Stimulated activated CD8-positive, alpha-beta memory T cell treated with anti-CD3 and anti-CD28 coated beads, Interleukin-12 subunit alpha, Interleukin-12 subunit beta, amount 100 ng/mL, for 1 hour (primary cell): ENCODE results near the gene TPPP.

Experiments
- DNase-seq: peaks from one replicate; pipeline ENCODE4 v3.0.0-alpha.2; 2020; ENCODE audit warnings: low read depth

TPPP gene

GRCh38 chr5:624118-624950 is 68.8 kb downstream of the TPPP start:
- no peak for DNase-seq

- DNase-seq: no peak
Measured at GRCh38 chr5:623531-623930, 69.6 kb downstream of the TPPP start.

GRCh38 chr5:622946-623522 is 70.1 kb downstream of the TPPP start:
- DNase-seq: no peak

- DNase-seq: no peak
Measured at GRCh38 chr5:622359-622758, 70.8 kb downstream of the TPPP start.

GRCh38 chr5:621341-621761 is 71.8 kb downstream of the TPPP start:
- DNase-seq: no peak

GRCh38 chr5:620586-621180 is 72.5 kb downstream of the TPPP start:
- no peak for DNase-seq

- DNase-seq: no peak
Measured at GRCh38 chr5:620152-620551, 73.0 kb downstream of the TPPP start.

- no peak for DNase-seq
Measured at GRCh38 chr5:619444-619843, 73.7 kb downstream of the TPPP start.

- no peak for DNase-seq
Measured at GRCh38 chr5:618450-618849, 74.7 kb downstream of the TPPP start.

GRCh38 chr5:617896-618295 is 75.3 kb downstream of the TPPP start:
- no peak for DNase-seq

- no peak for DNase-seq
Measured at GRCh38 chr5:616484-617039, 76.6 kb downstream of the TPPP start.

GRCh38 chr5:612498-613424 is 80.4 kb downstream of the TPPP start:
- no peak for DNase-seq

GRCh38 chr5:611731-612486 is 81.2 kb downstream of the TPPP start, which contains the start of gene CEP72:
Gene CEP72 (plus strand): TSS chr5:612340. CDS start chr5:612362, 22 bp downstream.
- peak; percentile 88 for DNase-seq

- no peak for DNase-seq
Measured at GRCh38 chr5:610744-611730, 82.1 kb downstream of the TPPP start.

- DNase-seq: no peak
Measured at GRCh38 chr5:610011-610743, 83.0 kb downstream of the TPPP start.
